K562 (cell line): ENCODE results near the gene KCNK4. TPM values are rescaled to one million over a fixed set of nuclear protein-coding genes. Genes with fewer than 3 reads are reported as not detected.
A peak's percentile ranks its signal among the peaks of the same experiment; 100 is the strongest.

Source experiments
- CAMTA2 ChIP-seq: fragments of 250-450 bp; sonication (Bioruptor Pico); conservative IDR thresholded peaks from 2 replicates; pipeline ENCODE4 v1.5.1; 2022
- FIP1L1 ChIP-seq: fragments of 200-400 bp; formaldehyde crosslinking; IDR thresholded peaks from 2 replicates; pipeline ENCODE4 v1.6.1; 2018; ENCODE audit warnings: mild to moderate bottlenecking, low read depth, low read length; ENCODE audit not compliant: poor library complexity, severe bottlenecking
- NR3C1 ChIP-seq: sonication (generic); formaldehyde crosslinking; IDR thresholded peaks from 2 replicates; pipeline ENCODE4 v1.8.1; 2022; ENCODE audit warnings: missing genetic modification reagents
- POLR2A ChIP-seq: fragments of 450-650 bp; conservative IDR thresholded peaks from 2 replicates; pipeline ENCODE4 v1.6.1; 2016
- RBM34 ChIP-seq: fragments of 200-400 bp; formaldehyde crosslinking; IDR thresholded peaks from 2 replicates; pipeline ENCODE4 v1.6.1; 2018; ENCODE audit warnings: low read length, borderline replicate concordance; ENCODE audit not compliant: insufficient read depth
- RCOR1 ChIP-seq, 2 experiments: IDR thresholded peaks; 2 replicates each; pipeline ENCODE4 v1.6.1; 2012; ENCODE audit warnings: low read depth in 2 of 2, low read length in 2 of 2, borderline replicate concordance in 1 of 2, improper control_type of control experiment in 1 of 2
- RFX7 ChIP-seq: fragments of 250-450 bp; sonication (Bioruptor Pico); IDR thresholded peaks from 2 replicates; pipeline ENCODE4 v1.5.1; 2021; ENCODE audit warnings: mild to moderate bottlenecking
- TAF7 ChIP-seq: fragments of 450-650 bp; IDR thresholded peaks from 2 replicates; pipeline ENCODE4 v1.6.1; 2016; ENCODE audit warnings: missing genetic modification characterization, missing compliant biosample characterization
- ZFX ChIP-seq: sonication (generic); formaldehyde crosslinking; IDR thresholded peaks from 2 replicates; pipeline ENCODE4 v1.8.0; 2022; ENCODE audit warnings: mild to moderate bottlenecking, missing genetic modification reagents, moderate library complexity
- polyA plus RNA-seq, 8 experiments: library from polyadenylated mRNA; depleted of rRNA in 4 of 8; stranded (reverse) in 5 of 8; unstranded in 3 of 8; fragments of >200 nt; fragmentation: Nextera tagmentation in 2 of 8; fragmentation: Illumina TruSeq in 1 of 8; extraction: Ambion mirVana in 2 of 8; extraction: Trizol in 1 of 8; gene quantifications; 2 replicates each; pipeline versions ENCODE4 v1.2.1 to v1.2.3, GENCODE V29; 2011 to 2014; ENCODE audit warnings: inconsistent platforms in 1 of 8, missing spikeins in 1 of 8
- total RNA-seq, 7 experiments: library from RNA; depleted of rRNA in 6 of 7; stranded (reverse); fragments of >200 nt in 6 of 7; fragmentation: Illumina TruSeq in 2 of 7; extraction: Trizol in 2 of 7; gene quantifications; 2 replicates each; pipeline versions ENCODE4 v1.2.1 to v1.2.3, GENCODE V29; 2011 to 2021; ENCODE audit warnings: low replicate concordance in 1 of 7
- TF ChIP-seq, protein P1 (sequence below): sonication (generic); formaldehyde crosslinking; IDR thresholded peaks from 2 replicates; pipeline ENCODE4 v1.8.0; 2023; ENCODE audit warnings: missing genetic modification reagents, mild to moderate bottlenecking, borderline replicate concordance
- TF ChIP-seq, protein P2 (sequence below): fragments of 450-650 bp; IDR thresholded peaks from 2 replicates; pipeline ENCODE4 v1.6.1; 2016; ENCODE audit warnings: low read depth, mild to moderate bottlenecking, moderate library complexity
- TF ChIP-seq, protein P3 (sequence below), 2 experiments: fragments of 450-650 bp; formaldehyde crosslinking in 1 of 2; IDR thresholded peaks; 2 replicates each; pipeline versions ENCODE4 v1.4.0 to v1.6.1; 2014 to 2020; ENCODE audit warnings: mild to moderate bottlenecking in 2 of 2, borderline replicate concordance in 1 of 2, low read depth in 1 of 2

The KCNK4 gene
- total and polyA plus RNA-seq, 9 of the 15 experiments (the other 6 are each of a cell fraction or from before 2014, with no cell fraction given), result not detected

DNA sequence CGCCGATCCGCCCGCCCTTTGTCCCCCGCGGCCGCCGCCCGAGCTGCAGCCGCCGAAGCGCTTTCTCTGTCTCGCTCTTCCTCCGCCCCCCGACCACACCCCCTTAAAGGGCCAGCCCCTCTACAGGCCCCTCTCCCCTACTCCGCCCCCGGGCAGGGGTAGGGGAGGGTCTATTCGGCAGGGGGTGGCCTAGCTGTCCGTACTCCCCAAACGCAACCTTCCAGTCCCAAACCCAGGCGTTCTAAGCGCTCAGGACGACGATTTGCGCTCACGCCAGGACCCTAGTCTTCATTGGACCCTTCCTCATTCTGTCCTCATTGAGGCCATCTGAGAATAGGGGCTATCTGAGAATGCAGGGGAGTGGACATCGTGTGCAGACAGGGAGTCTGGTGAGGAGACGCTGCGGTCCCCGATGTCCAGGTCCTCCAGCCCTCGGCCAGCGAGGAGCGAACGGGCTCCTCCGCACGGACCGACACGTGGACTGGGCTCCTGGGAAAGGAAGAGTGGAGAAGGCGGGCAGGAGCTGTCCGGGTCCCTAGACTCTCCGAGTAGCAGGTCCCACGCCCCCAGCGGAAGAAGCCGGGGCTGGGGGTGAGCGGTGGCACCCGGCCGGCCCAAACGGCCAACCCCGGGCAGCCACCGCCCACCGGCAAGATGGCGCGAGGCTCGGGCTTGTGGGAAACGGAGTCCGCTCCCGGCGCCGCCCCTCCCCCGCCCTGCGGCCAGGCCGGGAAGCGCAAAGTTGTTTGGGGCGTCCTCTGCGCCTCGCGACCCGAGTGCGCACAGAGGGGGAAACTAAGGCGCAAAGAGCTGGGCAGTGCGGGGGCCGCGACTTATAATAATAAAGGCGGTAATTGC is 44.0 kb upstream of the KCNK4 start, which contains the start of gene PPP1R14B (continued):
- TF ChIP-seq RBM34 (no peak), CAMTA2 (CRISPR knock-in tag) (no peak; the same call in 1 of the 2 replicates), POLR2A (peak; percentile 90), RCOR1 (IDR thresholded peaks at IDR 0.05; ENCODE audit: borderline replicate concordance in 1 of 2, low read depth in 2 of 2, low read length in 2 of 2) (peak in 1 of 2 experiments; percentile 13; a peak in 1 of 4 replicates), RFX7 (CRISPR knock-in tag) (no peak), TAF7 (tag) (peak; percentile 43; the same call in 1 of the 2 replicates), FIP1L1 (peak; percentile 62), ZFX (CRISPR knock-in tag) (peak; percentile 89), NR3C1 (CRISPR knock-in tag) (no peak)
- TF ChIP-seq, protein P1, sequence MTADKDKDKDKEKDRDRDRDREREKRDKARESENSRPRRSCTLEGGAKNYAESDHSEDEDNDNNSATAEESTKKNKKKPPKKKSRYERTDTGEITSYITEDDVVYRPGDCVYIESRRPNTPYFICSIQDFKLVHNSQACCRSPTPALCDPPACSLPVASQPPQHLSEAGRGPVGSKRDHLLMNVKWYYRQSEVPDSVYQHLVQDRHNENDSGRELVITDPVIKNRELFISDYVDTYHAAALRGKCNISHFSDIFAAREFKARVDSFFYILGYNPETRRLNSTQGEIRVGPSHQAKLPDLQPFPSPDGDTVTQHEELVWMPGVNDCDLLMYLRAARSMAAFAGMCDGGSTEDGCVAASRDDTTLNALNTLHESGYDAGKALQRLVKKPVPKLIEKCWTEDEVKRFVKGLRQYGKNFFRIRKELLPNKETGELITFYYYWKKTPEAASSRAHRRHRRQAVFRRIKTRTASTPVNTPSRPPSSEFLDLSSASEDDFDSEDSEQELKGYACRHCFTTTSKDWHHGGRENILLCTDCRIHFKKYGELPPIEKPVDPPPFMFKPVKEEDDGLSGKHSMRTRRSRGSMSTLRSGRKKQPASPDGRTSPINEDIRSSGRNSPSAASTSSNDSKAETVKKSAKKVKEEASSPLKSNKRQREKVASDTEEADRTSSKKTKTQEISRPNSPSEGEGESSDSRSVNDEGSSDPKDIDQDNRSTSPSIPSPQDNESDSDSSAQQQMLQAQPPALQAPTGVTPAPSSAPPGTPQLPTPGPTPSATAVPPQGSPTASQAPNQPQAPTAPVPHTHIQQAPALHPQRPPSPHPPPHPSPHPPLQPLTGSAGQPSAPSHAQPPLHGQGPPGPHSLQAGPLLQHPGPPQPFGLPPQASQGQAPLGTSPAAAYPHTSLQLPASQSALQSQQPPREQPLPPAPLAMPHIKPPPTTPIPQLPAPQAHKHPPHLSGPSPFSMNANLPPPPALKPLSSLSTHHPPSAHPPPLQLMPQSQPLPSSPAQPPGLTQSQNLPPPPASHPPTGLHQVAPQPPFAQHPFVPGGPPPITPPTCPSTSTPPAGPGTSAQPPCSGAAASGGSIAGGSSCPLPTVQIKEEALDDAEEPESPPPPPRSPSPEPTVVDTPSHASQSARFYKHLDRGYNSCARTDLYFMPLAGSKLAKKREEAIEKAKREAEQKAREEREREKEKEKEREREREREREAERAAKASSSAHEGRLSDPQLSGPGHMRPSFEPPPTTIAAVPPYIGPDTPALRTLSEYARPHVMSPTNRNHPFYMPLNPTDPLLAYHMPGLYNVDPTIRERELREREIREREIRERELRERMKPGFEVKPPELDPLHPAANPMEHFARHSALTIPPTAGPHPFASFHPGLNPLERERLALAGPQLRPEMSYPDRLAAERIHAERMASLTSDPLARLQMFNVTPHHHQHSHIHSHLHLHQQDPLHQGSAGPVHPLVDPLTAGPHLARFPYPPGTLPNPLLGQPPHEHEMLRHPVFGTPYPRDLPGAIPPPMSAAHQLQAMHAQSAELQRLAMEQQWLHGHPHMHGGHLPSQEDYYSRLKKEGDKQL (CRISPR knock-in tag), result no peak
- TF ChIP-seq, protein P2, sequence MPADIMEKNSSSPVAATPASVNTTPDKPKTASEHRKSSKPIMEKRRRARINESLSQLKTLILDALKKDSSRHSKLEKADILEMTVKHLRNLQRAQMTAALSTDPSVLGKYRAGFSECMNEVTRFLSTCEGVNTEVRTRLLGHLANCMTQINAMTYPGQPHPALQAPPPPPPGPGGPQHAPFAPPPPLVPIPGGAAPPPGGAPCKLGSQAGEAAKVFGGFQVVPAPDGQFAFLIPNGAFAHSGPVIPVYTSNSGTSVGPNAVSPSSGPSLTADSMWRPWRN, result no peak
- TF ChIP-seq, protein P3, sequence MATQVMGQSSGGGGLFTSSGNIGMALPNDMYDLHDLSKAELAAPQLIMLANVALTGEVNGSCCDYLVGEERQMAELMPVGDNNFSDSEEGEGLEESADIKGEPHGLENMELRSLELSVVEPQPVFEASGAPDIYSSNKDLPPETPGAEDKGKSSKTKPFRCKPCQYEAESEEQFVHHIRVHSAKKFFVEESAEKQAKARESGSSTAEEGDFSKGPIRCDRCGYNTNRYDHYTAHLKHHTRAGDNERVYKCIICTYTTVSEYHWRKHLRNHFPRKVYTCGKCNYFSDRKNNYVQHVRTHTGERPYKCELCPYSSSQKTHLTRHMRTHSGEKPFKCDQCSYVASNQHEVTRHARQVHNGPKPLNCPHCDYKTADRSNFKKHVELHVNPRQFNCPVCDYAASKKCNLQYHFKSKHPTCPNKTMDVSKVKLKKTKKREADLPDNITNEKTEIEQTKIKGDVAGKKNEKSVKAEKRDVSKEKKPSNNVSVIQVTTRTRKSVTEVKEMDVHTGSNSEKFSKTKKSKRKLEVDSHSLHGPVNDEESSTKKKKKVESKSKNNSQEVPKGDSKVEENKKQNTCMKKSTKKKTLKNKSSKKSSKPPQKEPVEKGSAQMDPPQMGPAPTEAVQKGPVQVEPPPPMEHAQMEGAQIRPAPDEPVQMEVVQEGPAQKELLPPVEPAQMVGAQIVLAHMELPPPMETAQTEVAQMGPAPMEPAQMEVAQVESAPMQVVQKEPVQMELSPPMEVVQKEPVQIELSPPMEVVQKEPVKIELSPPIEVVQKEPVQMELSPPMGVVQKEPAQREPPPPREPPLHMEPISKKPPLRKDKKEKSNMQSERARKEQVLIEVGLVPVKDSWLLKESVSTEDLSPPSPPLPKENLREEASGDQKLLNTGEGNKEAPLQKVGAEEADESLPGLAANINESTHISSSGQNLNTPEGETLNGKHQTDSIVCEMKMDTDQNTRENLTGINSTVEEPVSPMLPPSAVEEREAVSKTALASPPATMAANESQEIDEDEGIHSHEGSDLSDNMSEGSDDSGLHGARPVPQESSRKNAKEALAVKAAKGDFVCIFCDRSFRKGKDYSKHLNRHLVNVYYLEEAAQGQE (IDR thresholded peaks at IDR 0.05; ENCODE audit: borderline replicate concordance), result peak; percentile 31
- TF ChIP-seq, protein P3 (CRISPR knock-in tag; IDR thresholded peaks at IDR 0.05; ENCODE audit: low read depth), result 0 out of 2 replicates have a peak, but pooled peaks have one; percentile 32
